GM18868 (cell line): ENCODE results near the gene PABPC5.

Source experiments
- ATAC-seq: cut with Tn5 transposase; IDR thresholded peaks from one replicate; pipeline ENCODE4 v1.9.1; 2021; ENCODE audit warnings: mild to moderate bottlenecking, moderate library complexity; ENCODE audit not compliant: unreplicated experiment

The PABPC5 gene

GRCh38 chrX:91434351-91435168 lies at the start of gene PABPC5:
PABPC5 (plus strand) TSS chrX:91434839; CDS start chrX:91435578, 739 bp downstream.
- ATAC-seq = no peak

- no peak for ATAC-seq
These were observed 45.6 kb upstream of the PABPC5 start for GRCh38 chrX:91389026-91389425.

GRCh38 chrX:91414713-91415112 lies 19.9 kb upstream of the PABPC5 start:
- no peak for ATAC-seq

- ATAC-seq = no peak
These were observed 756 bp downstream of the PABPC5 start for GRCh38 chrX:91435395-91435794.
